GM21423 (cell line): Measurements from ENCODE around the gene TRAF3IP1.
A peak's percentile ranks its signal among the peaks of the same experiment; 100 is the strongest.

ENCODE experiments used
- ATAC-seq: cut with Tn5 transposase; IDR thresholded peaks from one replicate; pipeline ENCODE4 v1.9.1; 2021; ENCODE audit warnings: mild to moderate bottlenecking, moderate library complexity; ENCODE audit not compliant: unreplicated experiment

The TRAF3IP1 gene

GRCh38 chr2:238423561-238424312 is 103.4 kb downstream of the TRAF3IP1 start:
- ATAC-seq: no peak

- no peak for ATAC-seq
Measured at GRCh38 chr2:238424313-238424700, 104.0 kb downstream of the TRAF3IP1 start.

- ATAC-seq: no peak
Measured at GRCh38 chr2:238425505-238425978, 105.2 kb downstream of the TRAF3IP1 start.

GRCh38 chr2:238425979-238426567 is 105.8 kb downstream of the TRAF3IP1 start:
- peak; percentile 5 for ATAC-seq

- ATAC-seq: peak; percentile 85
Measured at GRCh38 chr2:238426568-238427434, 106.5 kb downstream of the TRAF3IP1 start, which contains the start of gene ASB1. Gene ASB1 (plus strand): TSS chr2:238426927. CDS start chr2:238427071, 144 bp downstream.

GRCh38 chr2:238427435-238428162 is 107.3 kb downstream of the TRAF3IP1 start:
- peak; percentile 8 for ATAC-seq

- ATAC-seq: no peak
Measured at GRCh38 chr2:238428866-238429265, 108.5 kb downstream of the TRAF3IP1 start.

GRCh38 chr2:238430781-238431180 is 110.5 kb downstream of the TRAF3IP1 start:
- no peak for ATAC-seq

- no peak for ATAC-seq
Measured at GRCh38 chr2:238431456-238431855, 111.1 kb downstream of the TRAF3IP1 start.

GRCh38 chr2:238433300-238433915 is 113.1 kb downstream of the TRAF3IP1 start:
- ATAC-seq: no peak

GRCh38 chr2:238433941-238434845 is 113.9 kb downstream of the TRAF3IP1 start:
- no peak for ATAC-seq

GRCh38 chr2:238434846-238435751 is 114.8 kb downstream of the TRAF3IP1 start:
- no peak for ATAC-seq

GRCh38 chr2:238435752-238436096 is 115.4 kb downstream of the TRAF3IP1 start:
- ATAC-seq: no peak

GRCh38 chr2:238438856-238439849 is 118.8 kb downstream of the TRAF3IP1 start:
- no peak for ATAC-seq

- no peak for ATAC-seq
Measured at GRCh38 chr2:238439917-238440316, 119.6 kb downstream of the TRAF3IP1 start.

- ATAC-seq: no peak
Measured at GRCh38 chr2:238440331-238440730, 120.0 kb downstream of the TRAF3IP1 start.

GRCh38 chr2:238440767-238441166 is 120.4 kb downstream of the TRAF3IP1 start:
- ATAC-seq: no peak
